Ishikawa (cell line): ENCODE results near the gene HOXA3.

Experiments used
- EP300 ChIP-seq: IDR thresholded peaks from 2 replicates; pipeline ENCODE4 v1.6.1; 2012; ENCODE audit warnings: borderline replicate concordance
- TAF1 ChIP-seq: IDR thresholded peaks from 2 replicates; pipeline ENCODE4 v1.6.1; 2012; ENCODE audit warnings: low read depth, mild to moderate bottlenecking
- USF1 ChIP-seq: IDR thresholded peaks from 2 replicates; pipeline ENCODE4 v1.6.1; 2012

DNA sequence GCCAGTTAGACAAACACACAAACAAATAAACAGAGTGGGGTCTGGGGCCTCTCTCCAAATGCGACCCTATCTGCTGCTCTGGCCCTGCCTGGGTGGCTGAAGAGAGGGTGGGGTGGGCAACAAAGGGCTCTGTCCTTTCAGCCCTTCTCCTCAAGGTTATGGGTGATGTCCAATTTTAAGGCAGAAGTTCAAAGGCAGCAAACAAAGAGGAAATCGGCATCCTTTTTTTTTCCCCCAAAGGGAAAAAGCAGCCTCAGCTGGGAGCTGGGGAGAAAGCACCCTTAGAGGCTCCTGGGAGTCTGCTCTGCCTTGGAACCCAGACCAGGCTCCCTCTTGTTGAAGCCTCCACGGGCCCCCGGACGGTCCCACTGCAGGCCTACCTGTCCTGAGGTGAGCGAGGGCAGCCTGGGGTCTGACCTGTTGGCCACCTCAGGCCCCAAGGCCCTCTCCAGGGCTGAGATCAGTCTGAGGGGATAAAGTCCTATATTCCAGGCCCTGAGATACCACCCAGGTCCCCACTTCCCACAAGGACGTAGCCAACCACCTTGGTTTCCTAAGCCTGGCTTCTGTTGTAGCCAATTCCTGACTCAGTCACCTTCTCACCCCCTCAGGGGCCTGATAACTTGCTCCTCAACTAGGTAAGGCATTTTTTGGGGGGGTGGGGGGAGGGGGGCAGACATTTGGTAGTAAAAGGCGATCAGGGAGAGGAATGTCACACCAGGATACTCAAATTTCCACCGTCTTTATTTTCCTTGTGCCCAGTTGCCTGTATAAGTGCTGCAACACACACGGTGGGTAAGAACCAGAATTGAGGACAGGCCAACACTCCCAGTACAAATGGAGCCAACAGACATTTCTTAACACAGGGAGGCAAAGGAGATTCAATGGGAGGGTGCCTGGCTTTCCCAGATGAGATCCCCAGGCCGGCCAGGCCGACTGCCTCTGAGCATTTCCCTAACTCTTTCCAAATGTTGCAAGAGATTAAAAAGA, 28.3 kb upstream of the HOXA3 start:
- no peak for TF ChIP-seq USF1
- no peak for TF ChIP-seq EP300
- TF ChIP-seq TAF1: no peak
